Endothelial cell of umbilical vein (primary cell): ENCODE results near the gene CD163L1. TPM values are rescaled to one million over a fixed set of nuclear protein-coding genes. Genes with fewer than 3 reads are reported as not detected.
A peak's percentile ranks its signal among the peaks of the same experiment; 100 is the strongest.

Experiments
- BruUV-seq: library from RNA; stranded (reverse); fragments of 400-500 nt; replicated peaks from 2 replicates; lab custom pipeline; 2021; lab: Mats Ljungman, UMichigan
- CTCF ChIA-PET: fragments of 300-600, 350-600 bp; sonication (Branson Sonifier 250); formaldehyde crosslinking; loops from one replicate; lab custom pipeline; 2021; ENCODE audit warnings: antibody characterized with exemption, inconsistent platforms; lab: Charles Lee
- POLR2A ChIA-PET: fragments of 300-600, 350-600 bp; sonication (Branson Sonifier 250); formaldehyde crosslinking; loops from one replicate; lab custom pipeline; 2021; ENCODE audit warnings: antibody characterized with exemption, inconsistent platforms; lab: Charles Lee
- DNase-seq: peaks from one replicate; pipeline ENCODE4 v3.0.0-alpha.2; 2011; ENCODE audit warnings: low read depth, low spot score
- FAIRE-seq: peaks from 2 replicates; lab custom pipeline; 2011; peaks lifted over from hg19 to GRCh38; lab: Jason Lieb, UNC
- H2AFZ ChIP-seq: 2 replicates; pipeline ENCODE4 v1.6.0; 2012; ENCODE audit warnings: low read depth, low read length, control low read depth, inconsistent platforms
- H3K27ac ChIP-seq: 2 replicates; pipeline ENCODE4 v1.5.1; 2011; ENCODE audit warnings: low read depth, mild to moderate bottlenecking, control low read depth, low read length, moderate library complexity; ENCODE audit not compliant: insufficient read depth
- H3K27me3 ChIP-seq, 2 experiments: 2 replicates each; pipeline versions ENCODE4 v1.6.0 to v1.6.1; 2011; ENCODE audit warnings: low read length in 2 of 2, mixed read lengths in 1 of 2; ENCODE audit not compliant: control insufficient read depth in 2 of 2, insufficient read depth in 2 of 2
- H3K36me3 ChIP-seq, 2 experiments: 2 replicates in 1 of 2; 3 replicates in 1 of 2; pipeline ENCODE4 v1.5.1; 2011; ENCODE audit warnings: low read length in 2 of 2, mild to moderate bottlenecking in 1 of 2, moderate library complexity in 1 of 2; ENCODE audit not compliant: control insufficient read depth in 2 of 2, insufficient read depth in 2 of 2; ENCODE audit errors: extremely low read depth in 1 of 2
- H3K4me1 ChIP-seq: 3 replicates; pipeline ENCODE4 v1.5.1; 2011; ENCODE audit warnings: mild to moderate bottlenecking, low read length; ENCODE audit not compliant: control insufficient read depth, insufficient read depth; ENCODE audit errors: extremely low read depth
- H3K4me2 ChIP-seq: 2 replicates; pipeline ENCODE4 v1.6.1; 2011; ENCODE audit warnings: low read length, control low read depth, mixed read lengths; ENCODE audit not compliant: insufficient read depth
- H3K4me3 ChIP-seq, 3 experiments: fragments of 200-600 bp in 1 of 3; sonication (generic), shearing (Covaris generic) in 1 of 3; replicated peaks in 1 of 3; 2 replicates each; pipeline ENCODE4 v1.5.1; 2011 to 2016; ENCODE audit warnings: control low read depth in 3 of 3, low read length in 3 of 3, mild to moderate bottlenecking in 2 of 3, inconsistent platforms in 1 of 3, low read depth in 1 of 3, moderate library complexity in 1 of 3; ENCODE audit not compliant: insufficient read depth in 1 of 3
- H3K79me2 ChIP-seq: 2 replicates; pipeline ENCODE4 v1.6.0; 2012; ENCODE audit warnings: low read length, inconsistent platforms; ENCODE audit not compliant: control insufficient read depth, insufficient read depth
- H3K9ac ChIP-seq: replicated peaks from 2 replicates; pipeline ENCODE3; 2011; ENCODE audit warnings: low read length, control low read depth; ENCODE audit not compliant: insufficient read depth; ENCODE audit errors: extremely low read depth
- H3K9me1 ChIP-seq: replicated peaks from 3 replicates; pipeline ENCODE4 v1.6.0; 2011; ENCODE audit warnings: mild to moderate bottlenecking, low read length; ENCODE audit not compliant: control insufficient read depth, insufficient read depth; ENCODE audit errors: extremely low read depth
- H3K9me3 ChIP-seq: replicated peaks from 2 replicates; pipeline ENCODE4 v1.5.1; 2012; ENCODE audit warnings: low read length, inconsistent platforms; ENCODE audit not compliant: control insufficient read depth, insufficient read depth
- H4K20me1 ChIP-seq: replicated peaks from 2 replicates; pipeline ENCODE3; 2011; ENCODE audit warnings: mild to moderate bottlenecking, low read length; ENCODE audit not compliant: control insufficient read depth, insufficient read depth; ENCODE audit errors: extremely low read depth
- CTCF ChIP-seq, 2 donors: IDR thresholded peaks; 1 replicate in 1 of 2; 2 replicates in 1 of 2; pipeline ENCODE4 v1.5.1; 2011; ENCODE audit warnings: low read length in 2 of 2, mild to moderate bottlenecking in 2 of 2, moderate library complexity in 2 of 2, control low read depth in 1 of 2, inconsistent platforms in 1 of 2, low read depth in 1 of 2; ENCODE audit not compliant: insufficient read depth in 1 of 2; ENCODE audit errors: extremely low read depth in 1 of 2
- EZH2 ChIP-seq: IDR thresholded peaks from 2 replicates; pipeline ENCODE4 v1.6.1; 2012; ENCODE audit warnings: borderline replicate concordance, low read depth, mild to moderate bottlenecking, moderate library complexity, low read length, inconsistent platforms; ENCODE audit not compliant: severe bottlenecking
- FOS ChIP-seq: IDR thresholded peaks from 2 replicates; pipeline ENCODE4 v1.6.1; 2011; ENCODE audit warnings: mild to moderate bottlenecking, low read length, moderate library complexity, borderline replicate concordance; ENCODE audit not compliant: insufficient read depth
- GATA2 ChIP-seq: IDR thresholded peaks from 2 replicates; pipeline ENCODE4 v1.7.0; 2011; ENCODE audit warnings: low read depth, mild to moderate bottlenecking, moderate library complexity, mixed read lengths, low read length; ENCODE audit not compliant: insufficient read length, insufficient read depth
- JUN ChIP-seq: IDR thresholded peaks from 2 replicates; pipeline ENCODE4 v1.6.1; 2011; ENCODE audit warnings: borderline replicate concordance, low read depth; ENCODE audit not compliant: insufficient read length, insufficient read depth
- MAX ChIP-seq: IDR thresholded peaks from 2 replicates; pipeline ENCODE4 v1.6.1; 2011; ENCODE audit not compliant: insufficient read depth, insufficient read length
- MYC ChIP-seq: IDR thresholded peaks from one replicate; pipeline ENCODE4 v1.6.1; 2011; ENCODE audit warnings: mild to moderate bottlenecking, low read depth, low read length
- POLR2A ChIP-seq: IDR thresholded peaks from 2 replicates; pipeline ENCODE4 v1.6.1; 2012; ENCODE audit warnings: low read depth, mild to moderate bottlenecking, control low read depth, low read length
- POLR2AphosphoS5 ChIP-seq: IDR thresholded peaks from 2 replicates; pipeline ENCODE4 v1.6.1; 2012; ENCODE audit warnings: low read depth, mild to moderate bottlenecking, control low read depth, low read length, moderate library complexity; ENCODE audit not compliant: insufficient read depth
- dilution Hi-C: fragments of 300-500 bp; cut with MboI; formaldehyde crosslinking; loops from one replicate; pipeline ENCODE4 v1.15.0; 2019; ENCODE audit warnings: low sequenced_read_pairs; ENCODE audit not compliant: extremely low pct_ligation_motif_present
- intact Hi-C: fragments of 100-400 bp; cut with micrococcal nuclease; formaldehyde crosslinking; loops from one replicate; pipeline ENCODE4 v1.10.0; 2022
- polyA plus RNA-seq, 4 experiments: library from polyadenylated mRNA; depleted of rRNA in 3 of 4; stranded (reverse) in 3 of 4; unstranded in 1 of 4; fragments of >200 nt; gene quantifications; 2 replicates each; pipeline versions ENCODE4 v1.2.1 to v1.2.3, GENCODE V29; 2011 to 2012; ENCODE audit warnings: missing spikeins in 1 of 4
- total RNA-seq: library from RNA; stranded (reverse); gene quantifications from 2 replicates; pipeline ENCODE4 v1.2.3, GENCODE V29; 2021

Gene CD163L1
- total and polyA plus RNA-seq, 2 donors (not counting 3 experiments of a cell fraction or from before 2014, with no cell fraction given) = 2.8 to 7.5 TPM

- POLR2A ChIA-PET = no interaction called here
- no peak for FAIRE-seq
- DNase-seq = no peak
- intact Hi-C loops = loop anchor here (10.0 kb wide), 1 partner anchor 1430 kb away; no protein-coding TSS in a partner anchor
- Histone ChIP-seq H3K79me2 (no peaks in the 10 kb centered on the region), H3K9me1 (no peaks in the 10 kb centered on the region), H3K9ac (no peak overlapping the region), H3K9me3 (no peaks in the 10 kb centered on the region), H3K27me3 (no peaks in the 10 kb centered on the region), H3K36me3 (no peaks in the 10 kb centered on the region), H3K4me1 (peaks cover 41% of the 10 kb centered on the region), H3K27ac (peak overlapping the region; percentile 93), H3K4me2 (no peak overlapping the region), H4K20me1 (no peaks in the 10 kb centered on the region), H2AFZ (peak overlapping the region; percentile 81), H3K4me3 (no peak overlapping the region)
- no peak for TF ChIP-seq FOS
- TF ChIP-seq MAX = no peak
- no peak for TF ChIP-seq MYC
- TF ChIP-seq POLR2A = no peak
- TF ChIP-seq JUN = no peak
- no peak for TF ChIP-seq CTCF (IDR thresholded peaks at IDR 0.05; ENCODE audit: extremely low read depth in 1 of 2, insufficient read depth in 1 of 2, low read depth in 1 of 2, low read length in 2 of 2)
- TF ChIP-seq EZH2 = no peak
- TF ChIP-seq GATA2 = no peak
- no peak for TF ChIP-seq POLR2AphosphoS5
- CTCF ChIA-PET = interaction anchor here (1.0 kb wide), 2 partner anchors 10 to 114 kb away, joined by 3 read pairs; no protein-coding TSS in a partner anchor
- no TSS peak for BruUV-seq
- dilution Hi-C loops = no loop called here
Measured at GRCh38 chr12:7434670-7435069, 9.3 kb downstream of the CD163L1 start.
